Measurements from ENCODE around the gene RNF26. TPM values are rescaled to one million over a fixed set of nuclear protein-coding genes. Genes with fewer than 3 reads are reported as not detected.

The RNF26 gene
- total RNA-seq, 4 donors from 2014 or later: 6.7 to 16.8 (median 13.1) TPM

- intact Hi-C loops (cut with DNase I; ENCODE audit: low total_unique reads): no loop called here
- 71 to 75% methylated on average over 6 of the region's 6 CpGs for WGBS, 2 donors
- peak in 1 of 2 donors; percentile 49 for DNase-seq (ENCODE audit: low spot score in 2 of 2)
- no peak overlapping the region for H3K4me3 ChIP-seq (ENCODE audit: low read depth, poor library complexity, severe bottlenecking)
- TF ChIP-seq POLR2A (IDR thresholded peaks at IDR 0.05) (no peak), CTCF (IDR thresholded peaks at IDR 0.05) (no peak)
Observed at GRCh38 chr11:119377961-119378667, 43.8 kb downstream of the RNF26 start.

DNA sequence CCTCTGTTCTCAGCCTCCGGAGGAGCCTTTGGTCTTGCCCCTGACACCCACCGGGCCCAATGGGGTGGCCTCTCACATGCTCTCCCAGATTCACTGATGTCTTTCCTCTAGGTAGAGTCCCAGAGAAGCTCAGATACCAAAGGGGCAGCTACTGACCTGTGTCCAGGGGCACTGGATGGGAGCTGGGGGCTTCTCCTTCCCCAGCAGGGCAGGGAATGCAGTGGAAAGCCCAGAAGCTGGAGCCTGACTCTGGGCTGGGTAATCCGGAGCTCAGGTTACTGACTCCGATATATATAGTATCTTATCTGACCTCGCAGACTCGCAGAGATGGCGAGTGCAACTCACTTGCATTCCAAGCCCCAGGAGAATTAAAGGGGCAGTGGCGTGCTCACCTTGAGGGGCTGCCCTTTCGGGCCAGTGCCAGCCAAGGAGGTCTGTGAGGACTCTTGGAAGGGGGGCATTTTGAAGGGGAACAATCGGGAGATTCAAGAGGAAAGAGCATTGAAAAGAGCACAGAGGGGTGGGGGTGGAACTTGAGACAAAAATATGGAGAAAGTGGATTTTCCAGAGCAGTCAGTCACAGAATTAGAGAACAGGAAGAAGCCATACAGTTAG lies 44.6 kb downstream of the RNF26 start:
- TF ChIP-seq POLR2A (IDR thresholded peaks at IDR 0.05): no peak
- no peak for TF ChIP-seq CTCF (IDR thresholded peaks at IDR 0.05)
- H3K4me3 ChIP-seq (ENCODE audit: low read depth, poor library complexity, severe bottlenecking): no peak overlapping the region
- intact Hi-C loops (cut with DNase I; ENCODE audit: low total_unique reads): no loop called here
- 79 to 87% methylated on average over 10 of the region's 10 CpGs for WGBS, 2 donors
- DNase-seq (ENCODE audit: low spot score in 2 of 2): peak in 1 of 2 donors; percentile 77

- intact Hi-C loops (cut with DNase I; ENCODE audit: low total_unique reads): no loop called here
- TF ChIP-seq CTCF (IDR thresholded peaks at IDR 0.05) (no peak), POLR2A (IDR thresholded peaks at IDR 0.05) (no peak)
- WGBS, 2 donors: 71 to 79% methylated on average over 11 to 13 of the region's 13 CpGs
- DNase-seq (ENCODE audit: low spot score in 2 of 2): peak; percentile 18 to 86
- H3K4me3 ChIP-seq (ENCODE audit: low read depth, poor library complexity, severe bottlenecking): no peak overlapping the region
Observed at GRCh38 chr11:119380160-119380826, 46.0 kb downstream of the RNF26 start.

- TF ChIP-seq CTCF (IDR thresholded peaks at IDR 0.05) (no peak), POLR2A (IDR thresholded peaks at IDR 0.05) (no peak)
- WGBS, 2 donors: 9 to 10% methylated on average over 9 to 10 of the region's 10 CpGs
- no peak overlapping the region for H3K4me3 ChIP-seq (ENCODE audit: low read depth, poor library complexity, severe bottlenecking)
- intact Hi-C loops (cut with DNase I; ENCODE audit: low total_unique reads): no loop called here
- DNase-seq (ENCODE audit: low spot score in 2 of 2): peak in 1 of 2 donors; percentile 15
Observed at GRCh38 chr11:119380827-119381180, 46.5 kb downstream of the RNF26 start.

- peak within 1 kb of the TSS; percentile 17 for H3K4me3 ChIP-seq (ENCODE audit: low read depth, poor library complexity, severe bottlenecking)
- intact Hi-C loops (cut with DNase I; ENCODE audit: low total_unique reads): no loop called here
- DNase-seq (ENCODE audit: low spot score in 2 of 2): peak; percentile 96 to 99
- 0 to 1% methylated on average over 41 to 46 of the region's 54 CpGs for whole genome bisulfite sequencing, 2 donors
- TF ChIP-seq CTCF (IDR thresholded peaks at IDR 0.05) (peak in 1 of 3 donors; percentile 80), POLR2A (IDR thresholded peaks at IDR 0.05) (no peak)
Observed at GRCh38 chr11:119381181-119381988, 47.1 kb downstream of the RNF26 start, which contains the start of gene USP2. USP2 (minus strand) TSS chr11:119381690; CDS start chr11:119373480, 8,210 bp downstream.

Measured in lower leg skin (tissue), 4 donors.